CD4-positive, alpha-beta memory T cell (primary cell): ENCODE measurements around the gene TRIM41. TPM values are rescaled to one million over a fixed set of nuclear protein-coding genes. Genes with fewer than 3 reads are reported as not detected.

Source experiments
- microRNA-seq: library from miRNA; unstranded; fragments of <30 nt; microRNA quantifications from one replicate; pipeline ENCODE4 v1.2.0, GENCODE V29; 2021; ENCODE audit warnings: borderline replicate concordance, borderline number of aligned reads, borderline microRNAs expressed, mixed read lengths
- polyA plus RNA-seq, 2 donors: library from polyadenylated mRNA; unstranded; fragments of 300-500 nt; fragmentation: Illumina TruSeq; gene quantifications; one replicate each; pipeline ENCODE4 v1.2.3, GENCODE V29; 2021
- total RNA-seq, 2 experiments: library from RNA; stranded (reverse); gene quantifications; one replicate each; pipeline ENCODE4 v1.2.3, GENCODE V29; 2021

TRIM41 gene
- total and polyA plus RNA-seq, 4 experiments from 2014 or later = 1.7 to 40.7 (median 20.9) TPM

Small RNA genes within 50 kb of the gene (microRNA-seq; reads per million reads assigned to microRNA genes)
- not detected for gene MIR4638

Other genes starting within 250 kb of the TRIM41 start
- not detected for gene BTNL3, start 234.4 kb upstream of the TRIM41 start, total RNA-seq
- gene BTNL3, start 234.4 kb upstream of the TRIM41 start, polyA plus RNA-seq = not detected
- gene BTNL9, start 183.0 kb upstream of the TRIM41 start, total RNA-seq = not detected
- not detected for gene BTNL9, start 183.0 kb upstream of the TRIM41 start, polyA plus RNA-seq
- not detected for gene OR2V1, start 92.1 kb upstream of the TRIM41 start, total RNA-seq
- not detected for gene OR2V1, start 92.1 kb upstream of the TRIM41 start, polyA plus RNA-seq
- gene OR2V2, start 75.7 kb upstream of the TRIM41 start, total RNA-seq = not detected
- gene OR2V2, start 75.7 kb upstream of the TRIM41 start, polyA plus RNA-seq = not detected
- gene TRIM7, start 18.1 kb upstream of the TRIM41 start, total RNA-seq = 1 to 10 TPM; 3.3 to 4.2 TPM
- gene TRIM7, start 18.1 kb upstream of the TRIM41 start, polyA plus RNA-seq = under 1 TPM; 0.63 to 0.69 TPM
- gene RACK1, start 20.6 kb downstream of the TRIM41 start, total RNA-seq = 1,000 to 10,000 TPM; 1,956 to 2,001 TPM
- 1,000 to 10,000 TPM; 2,065 to 2,145 TPM for gene RACK1, start 20.6 kb downstream of the TRIM41 start, polyA plus RNA-seq
- 10 to 100 TPM; 73.0 to 76.8 TPM for gene TRIM52, start 37.9 kb downstream of the TRIM41 start, total RNA-seq
- 10 to 100 TPM; 19.4 to 47.2 TPM for gene TRIM52, start 37.9 kb downstream of the TRIM41 start, polyA plus RNA-seq
- not detected for gene OR4F3, start 144.0 kb downstream of the TRIM41 start, total RNA-seq
- gene OR4F3, start 144.0 kb downstream of the TRIM41 start, polyA plus RNA-seq = not detected